Measurements from ENCODE around the gene SNTB2. TPM values are rescaled to one million over a fixed set of nuclear protein-coding genes. Genes with fewer than 3 reads are reported as not detected.
A peak's percentile ranks its signal among the peaks of the same experiment; 100 is the strongest.

SNTB2 gene
- total and polyA plus RNA-seq, 2 of the 4 experiments (the other 2 are of a cell fraction), result 23.5 to 47.5 TPM

DNA sequence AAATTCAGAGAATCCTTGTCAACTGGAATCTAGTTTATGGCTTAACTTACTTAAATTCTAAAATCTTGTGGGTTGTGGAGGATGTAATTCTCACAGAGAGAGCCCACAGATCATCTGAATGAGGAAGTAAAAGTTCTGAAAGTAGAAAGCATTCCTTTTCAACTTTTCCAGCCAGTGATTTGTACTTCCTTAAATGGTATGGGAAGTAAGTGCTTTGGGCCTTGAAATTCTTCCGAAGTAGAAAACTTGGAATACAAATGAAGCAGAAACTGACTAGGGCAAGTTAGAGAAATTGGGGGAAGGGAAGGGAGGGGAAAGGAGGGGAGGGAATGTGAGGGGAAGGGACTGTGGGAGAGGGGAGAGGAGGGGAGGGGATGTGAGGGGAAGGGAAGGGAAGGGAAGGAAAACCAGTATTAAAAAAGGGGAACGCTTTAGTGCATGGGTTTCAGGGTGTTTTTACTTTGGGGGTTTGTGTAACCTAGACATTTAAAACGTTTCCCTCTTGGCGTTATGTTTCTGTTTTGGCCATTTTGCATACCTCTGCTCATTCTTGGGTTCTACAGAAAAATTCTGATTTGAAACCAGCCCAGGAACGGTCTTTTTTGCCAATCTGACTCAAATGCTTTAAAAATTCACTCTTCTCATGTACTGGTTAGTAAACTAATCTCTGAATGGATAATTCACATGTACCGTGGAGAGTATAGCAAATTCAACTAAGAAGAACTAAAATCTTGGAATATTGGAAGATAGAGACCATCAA is 15.5 kb upstream of the SNTB2 start:
- ChIA-PET POLR2A (ENCODE audit: unreplicated experiment) (no interaction called here), CTCF (no interaction called here)
- peak overlapping the region; percentile 89 for H4K5ac ChIP-seq (ENCODE audit: low read depth, low read length)
- peak overlapping the region; percentile 65 for H3K14ac ChIP-seq (replicated peaks; ENCODE audit: low read depth, low read length)
- peak overlapping the region; percentile 49; the same call in 1 of the 2 replicates for H2BK120ac ChIP-seq (ENCODE audit: low read depth, low read length)
- H2BK15ac ChIP-seq (ENCODE audit: low read depth, low read length), result 0 out of 3 replicates have a peak overlapping the region, but pooled peaks have one; percentile 6
- no TSS peak for BruUV-seq (replicated peaks)
- H3K9me3 ChIP-seq (ENCODE audit: control insufficient read depth, insufficient read depth, low read length), result no peaks in the 10 kb centered on the region
- peak overlapping the region; percentile 16; the same call in 1 of the 2 replicates for H3K4me2 ChIP-seq (ENCODE audit: low read depth, low read length)
- peak overlapping the region; percentile 80 for H3K4ac ChIP-seq (ENCODE audit: low read depth, low read length)
- peak; percentile 62 for DNase-seq
- in situ Hi-C loops (cut with MboI; ENCODE audit: low sequenced_read_pairs) (no loop called here), intact Hi-C loops (cut with micrococcal nuclease) (no loop called here), dilution Hi-C loops (cut with HindIII; ENCODE audit: low sequenced_read_pairs, unreplicated experiment) (no loop called here)
- peak overlapping the region; percentile 99 for H3K27ac ChIP-seq (ENCODE audit: insufficient read depth, low read length)
- H3K23ac ChIP-seq (ENCODE audit: low read depth, low read length), result peak overlapping the region; percentile 31; the same call in 1 of the 2 replicates
- peak; percentile 59 for ATAC-seq (ENCODE audit: low read depth)
- peak overlapping the region; percentile 75 for H3K18ac ChIP-seq (ENCODE audit: low read depth, low read length)
- H3K9ac ChIP-seq (ENCODE audit: low read depth, low read length), result peak overlapping the region; percentile 61
- no peak overlapping the region for H3K4me3 ChIP-seq (ENCODE audit: insufficient read depth, low read depth, low read length)
- peak overlapping the region; percentile 84; the same call in 1 of the 2 replicates for H2AK5ac ChIP-seq (ENCODE audit: low read depth, low read length)
- H4K20me1 ChIP-seq (ENCODE audit: insufficient read depth, low read length), result peaks cover 6% of the 10 kb centered on the region
- peak overlapping the region; percentile 11; the same call in 1 of the 2 replicates for H2BK20ac ChIP-seq (ENCODE audit: low read depth, low read length)
- H3K56ac ChIP-seq (ENCODE audit: extremely low read depth, insufficient read depth, low read length), result no peak overlapping the region; the same call in none of the 2 replicates
- peaks cover 0 to 40% of the 10 kb centered on the region in 2 experiments; a peak in 3 of 4 replicates for H3K79me1 ChIP-seq (ENCODE audit: low read depth in 1 of 2, low read length in 2 of 2)
- H2AK9ac ChIP-seq (replicated peaks; ENCODE audit: low read depth, low read length, poor library complexity), result no peak overlapping the region
- WGBS, 2 experiments (ENCODE audit: extremely low coverage in 2 of 2, insufficient read length in 1 of 2), result no CpG with 5 or more reads among the region's 6 CpGs
- peak overlapping the region; percentile 89 to 90 for H4K8ac ChIP-seq (ENCODE audit: low read depth in 2 of 2, low read length in 2 of 2)
- TF ChIP-seq POLR2A (IDR thresholded peaks at IDR 0.05; ENCODE audit: low read depth, low read length) (no peak), FOS (IDR thresholded peaks at IDR 0.05; ENCODE audit: low read depth, low read length) (no peak), MAZ (IDR thresholded peaks at IDR 0.05; ENCODE audit: borderline replicate concordance, low read depth, low read length) (no peak), MXI1 (IDR thresholded peaks at IDR 0.05; ENCODE audit: borderline replicate concordance, low read depth, low read length) (no peak), NFE2L2 (IDR thresholded peaks at IDR 0.05; ENCODE audit: low read depth, low read length) (no peak), RCOR1 (IDR thresholded peaks at IDR 0.05; ENCODE audit: insufficient replicate concordance, low read length) (no peak), RFX5 (IDR thresholded peaks at IDR 0.05; ENCODE audit: low read depth, low read length) (no peak), MAFK (IDR thresholded peaks at IDR 0.05; ENCODE audit: low read depth, low read length) (no peak), SMC3 (IDR thresholded peaks at IDR 0.05; ENCODE audit: low read depth, low read length) (no peak), RAD21 (IDR thresholded peaks at IDR 0.05; ENCODE audit: low read length) (no peak), CEBPB (IDR thresholded peaks at IDR 0.05; ENCODE audit: low read depth, low read length) (no peak)
- TF ChIP-seq, protein P1, sequence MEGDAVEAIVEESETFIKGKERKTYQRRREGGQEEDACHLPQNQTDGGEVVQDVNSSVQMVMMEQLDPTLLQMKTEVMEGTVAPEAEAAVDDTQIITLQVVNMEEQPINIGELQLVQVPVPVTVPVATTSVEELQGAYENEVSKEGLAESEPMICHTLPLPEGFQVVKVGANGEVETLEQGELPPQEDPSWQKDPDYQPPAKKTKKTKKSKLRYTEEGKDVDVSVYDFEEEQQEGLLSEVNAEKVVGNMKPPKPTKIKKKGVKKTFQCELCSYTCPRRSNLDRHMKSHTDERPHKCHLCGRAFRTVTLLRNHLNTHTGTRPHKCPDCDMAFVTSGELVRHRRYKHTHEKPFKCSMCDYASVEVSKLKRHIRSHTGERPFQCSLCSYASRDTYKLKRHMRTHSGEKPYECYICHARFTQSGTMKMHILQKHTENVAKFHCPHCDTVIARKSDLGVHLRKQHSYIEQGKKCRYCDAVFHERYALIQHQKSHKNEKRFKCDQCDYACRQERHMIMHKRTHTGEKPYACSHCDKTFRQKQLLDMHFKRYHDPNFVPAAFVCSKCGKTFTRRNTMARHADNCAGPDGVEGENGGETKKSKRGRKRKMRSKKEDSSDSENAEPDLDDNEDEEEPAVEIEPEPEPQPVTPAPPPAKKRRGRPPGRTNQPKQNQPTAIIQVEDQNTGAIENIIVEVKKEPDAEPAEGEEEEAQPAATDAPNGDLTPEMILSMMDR (conservative IDR thresholded peaks at IDR 0.05; ENCODE audit: low read depth, low read length), result no peak
- TF ChIP-seq, protein P2, sequence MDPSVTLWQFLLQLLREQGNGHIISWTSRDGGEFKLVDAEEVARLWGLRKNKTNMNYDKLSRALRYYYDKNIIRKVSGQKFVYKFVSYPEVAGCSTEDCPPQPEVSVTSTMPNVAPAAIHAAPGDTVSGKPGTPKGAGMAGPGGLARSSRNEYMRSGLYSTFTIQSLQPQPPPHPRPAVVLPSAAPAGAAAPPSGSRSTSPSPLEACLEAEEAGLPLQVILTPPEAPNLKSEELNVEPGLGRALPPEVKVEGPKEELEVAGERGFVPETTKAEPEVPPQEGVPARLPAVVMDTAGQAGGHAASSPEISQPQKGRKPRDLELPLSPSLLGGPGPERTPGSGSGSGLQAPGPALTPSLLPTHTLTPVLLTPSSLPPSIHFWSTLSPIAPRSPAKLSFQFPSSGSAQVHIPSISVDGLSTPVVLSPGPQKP (IDR thresholded peaks at IDR 0.05; ENCODE audit: borderline replicate concordance, low read depth, low read length), result no peak
- TF ChIP-seq, protein P3, sequence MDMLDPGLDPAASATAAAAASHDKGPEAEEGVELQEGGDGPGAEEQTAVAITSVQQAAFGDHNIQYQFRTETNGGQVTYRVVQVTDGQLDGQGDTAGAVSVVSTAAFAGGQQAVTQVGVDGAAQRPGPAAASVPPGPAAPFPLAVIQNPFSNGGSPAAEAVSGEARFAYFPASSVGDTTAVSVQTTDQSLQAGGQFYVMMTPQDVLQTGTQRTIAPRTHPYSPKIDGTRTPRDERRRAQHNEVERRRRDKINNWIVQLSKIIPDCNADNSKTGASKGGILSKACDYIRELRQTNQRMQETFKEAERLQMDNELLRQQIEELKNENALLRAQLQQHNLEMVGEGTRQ (IDR thresholded peaks at IDR 0.05; ENCODE audit: low read depth, low read length), result no peak
- peak overlapping the region; percentile 73 for H2BK5ac ChIP-seq (ENCODE audit: low read depth, low read length, poor library complexity, severe bottlenecking)
- H3K4me1 ChIP-seq (ENCODE audit: control insufficient read depth, insufficient read depth, low read length), result peaks cover 15% of the 10 kb centered on the region
- peaks cover 18% of the 10 kb centered on the region for H3K36me3 ChIP-seq (ENCODE audit: control insufficient read depth, insufficient read depth, low read length)
- peak overlapping the region; percentile 69 for H4K91ac ChIP-seq (ENCODE audit: insufficient read depth, low read depth, low read length)
- H3K9me1 ChIP-seq (ENCODE audit: insufficient read depth, low read length), result peaks cover 12% of the 10 kb centered on the region
- H3K27me3 ChIP-seq (ENCODE audit: control insufficient read depth, insufficient read depth, low read length), result no peaks in the 10 kb centered on the region
- no peak overlapping the region for H2AFZ ChIP-seq (replicated peaks; ENCODE audit: low read length, poor library complexity)

Data from IMR-90 (cell line).